ENCODE results near the gene INHA. TPM values are rescaled to one million over a fixed set of nuclear protein-coding genes. Genes with fewer than 3 reads are reported as not detected.

Gene INHA
- total RNA-seq, 1 donor from 2014 or later: not detected

- H3K27ac Mint-ChIP-seq: no peak overlapping the region
- DNase-seq: no peak
- POLR2A ChIA-PET: no interaction called here
- ATAC-seq (ENCODE audit: low read depth): no peak
- CTCF ChIA-PET: no interaction called here
- no peaks in the 10 kb centered on the region for H3K9me3 Mint-ChIP-seq
- no peak for TF ChIP-seq CTCF (IDR thresholded peaks at IDR 0.05)
- intact Hi-C loops (cut with micrococcal nuclease): no loop called here
- no peak overlapping the region for H3K4me3 Mint-ChIP-seq
- no peaks in the 10 kb centered on the region for H3K27me3 Mint-ChIP-seq
- peaks cover 80% of the 10 kb centered on the region for H3K36me3 Mint-ChIP-seq (ENCODE audit: low read depth)
- H3K4me1 Mint-ChIP-seq: peaks cover 14% of the 10 kb centered on the region
Measured at GRCh38 chr2:219605607-219605954, 33.5 kb downstream of the INHA start.

- Mint-ChIP-seq H3K9me3 (no peaks in the 10 kb centered on the region), H3K27me3 (no peaks in the 10 kb centered on the region), H3K36me3 (ENCODE audit: low read depth) (peaks cover 80% of the 10 kb centered on the region), H3K4me1 (peaks cover 25% of the 10 kb centered on the region), H3K27ac (no peak overlapping the region), H3K4me3 (no peak overlapping the region)
- TF ChIP-seq CTCF (IDR thresholded peaks at IDR 0.05): no peak
- no peak for DNase-seq
- no peak for ATAC-seq (ENCODE audit: low read depth)
- CTCF ChIA-PET: no interaction called here
- POLR2A ChIA-PET: no interaction called here
- intact Hi-C loops (cut with micrococcal nuclease): no loop called here
Measured at GRCh38 chr2:219607931-219608330, 35.8 kb downstream of the INHA start.

- no peak overlapping the region for H3K27ac Mint-ChIP-seq
- H3K27me3 Mint-ChIP-seq: no peaks in the 10 kb centered on the region
- POLR2A ChIA-PET: no interaction called here
- CTCF ChIA-PET: no interaction called here
- DNase-seq (no peak), ATAC-seq (ENCODE audit: low read depth) (no peak)
- H3K4me1 Mint-ChIP-seq: peaks cover 23% of the 10 kb centered on the region
- H3K36me3 Mint-ChIP-seq (ENCODE audit: low read depth): peaks cover 81% of the 10 kb centered on the region
- no peaks in the 10 kb centered on the region for H3K9me3 Mint-ChIP-seq
- intact Hi-C loops (cut with micrococcal nuclease): no loop called here
- H3K4me3 Mint-ChIP-seq: no peak overlapping the region
- TF ChIP-seq CTCF (IDR thresholded peaks at IDR 0.05): no peak
Measured at GRCh38 chr2:219608399-219608964, 36.4 kb downstream of the INHA start.

DNA sequence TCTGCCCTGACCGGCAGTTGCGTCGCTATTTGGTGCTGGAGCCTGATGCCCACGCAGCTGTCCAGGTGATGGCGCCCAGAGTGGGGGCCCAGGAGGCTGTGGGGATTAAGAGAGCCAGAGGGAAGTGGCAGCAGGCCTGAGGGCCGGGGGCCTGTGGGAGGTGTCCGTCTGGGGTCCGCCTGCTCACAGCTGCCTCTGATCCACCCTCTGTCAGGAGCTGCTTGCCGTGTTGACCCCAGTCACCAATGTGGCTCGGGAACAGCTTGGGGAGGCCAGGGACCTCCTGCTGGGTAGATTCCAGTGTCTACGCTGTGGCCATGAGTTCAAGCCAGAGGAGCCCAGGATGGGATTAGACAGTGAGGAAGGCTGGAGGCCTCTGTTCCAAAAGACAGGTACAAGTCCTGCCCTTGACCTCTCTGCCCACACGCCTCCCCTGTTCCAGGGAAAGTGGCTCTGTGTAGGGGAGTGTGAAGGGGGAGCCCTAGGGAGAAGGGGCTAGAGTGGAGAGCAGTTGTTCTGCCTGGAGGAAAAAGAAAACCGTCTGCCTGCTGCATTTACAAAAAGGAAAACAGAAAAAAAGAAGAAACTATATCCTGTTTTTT, 37.1 kb downstream of the INHA start:
- ChIA-PET CTCF (no interaction called here), POLR2A (no interaction called here)
- TF ChIP-seq CTCF (IDR thresholded peaks at IDR 0.05): no peak
- no peak for ATAC-seq (ENCODE audit: low read depth)
- Mint-ChIP-seq H3K9me3 (no peaks in the 10 kb centered on the region), H3K27ac (no peak overlapping the region), H3K4me3 (no peak overlapping the region), H3K27me3 (no peaks in the 10 kb centered on the region), H3K4me1 (peaks cover 15% of the 10 kb centered on the region), H3K36me3 (ENCODE audit: low read depth) (peaks cover 78% of the 10 kb centered on the region)
- intact Hi-C loops (cut with micrococcal nuclease): no loop called here
- DNase-seq: no peak

GRCh38 chr2:219611306-219611705, 39.2 kb downstream of the INHA start:
- Mint-ChIP-seq H3K4me3 (no peak overlapping the region), H3K27ac (no peak overlapping the region), H3K36me3 (ENCODE audit: low read depth) (peaks cover 77% of the 10 kb centered on the region), H3K27me3 (no peaks in the 10 kb centered on the region), H3K9me3 (no peaks in the 10 kb centered on the region), H3K4me1 (peaks cover 12% of the 10 kb centered on the region)
- CTCF ChIA-PET: no interaction called here
- intact Hi-C loops (cut with micrococcal nuclease): no loop called here
- DNase-seq: no peak
- no peak for TF ChIP-seq CTCF (IDR thresholded peaks at IDR 0.05)
- no peak for ATAC-seq (ENCODE audit: low read depth)
- POLR2A ChIA-PET: no interaction called here

All from activated B cell treated with CpG ODN at 0.5 μM for 24 hours (primary cell).